HCT116 (cell line): ENCODE measurements around the gene MYDGF. TPM values are rescaled to one million over a fixed set of nuclear protein-coding genes. Genes with fewer than 3 reads are reported as not detected.

Source experiments
- ATAC-seq: fragments of 200-7000 bp; cut with Tn5 transposase; 2 replicates; pipeline ENCODE4 v1.9.1; 2020; ENCODE audit warnings: mild to moderate bottlenecking, moderate library complexity
- BruUV-seq: library from RNA; stranded (reverse); fragments of 400-500 nt; replicated peaks from 2 replicates; lab custom pipeline; 2021; lab: Mats Ljungman, UMichigan
- CTCF ChIA-PET: fragments of 300-600 bp; sonication (Branson Sonifier 250); formaldehyde crosslinking; loops from one replicate; lab custom pipeline; 2021; ENCODE audit warnings: antibody characterized with exemption; lab: Charles Lee
- POLR2A ChIA-PET: fragments of 300-600, 350-600 bp; sonication (Branson Sonifier 250); formaldehyde crosslinking; loops from one replicate; lab custom pipeline; 2021; ENCODE audit warnings: antibody characterized with exemption; lab: Charles Lee
- RAD21 ChIA-PET, 2 experiments: fragments of 300-600 bp; sonication (Branson Sonifier 250); formaldehyde crosslinking; loops; one replicate each; lab custom pipeline; 2023; ENCODE audit warnings: low total read pairs in 2 of 2; ENCODE audit not compliant: uncharacterized antibody in 2 of 2, unreplicated experiment in 2 of 2, low non-redundant PET in 1 of 2; lab: Charles Lee
- DNase-seq: peaks from one replicate; pipeline ENCODE4 v3.0.0-alpha.2; 2010; ENCODE audit warnings: low read depth, low spot score
- H2AFZ ChIP-seq: fragments of 200-600 bp; shearing (Covaris generic), sonication (generic); 2 replicates; pipeline ENCODE4 v1.6.1; 2017; ENCODE audit warnings: low read depth, mixed run types, mixed read lengths, antibody characterized with exemption, low read length; ENCODE audit not compliant: poor library complexity, severe bottlenecking
- H3K27ac ChIP-seq: 2 replicates; pipeline ENCODE4 v1.5.1; 2012; ENCODE audit warnings: low read depth, low read length
- H3K27me3 ChIP-seq: fragments of 200-600 bp; sonication (generic); 2 replicates; pipeline ENCODE4 v1.6.1; 2016; ENCODE audit warnings: mixed run types, low read length, mixed read lengths; ENCODE audit not compliant: insufficient read depth
- H3K36me3 ChIP-seq, 2 experiments: fragments of 200-500 bp in 1 of 2; fragments of 200-600 bp in 1 of 2; sonication (Bioruptor generic) in 1 of 2; sonication (generic) in 1 of 2; 2 replicates each; pipeline versions ENCODE4 v1.5.1 to v1.6.1; 2014 to 2016; ENCODE audit warnings: low read length in 2 of 2, inconsistent platforms in 1 of 2, mixed read lengths in 1 of 2, mixed run types in 1 of 2; ENCODE audit not compliant: insufficient read depth in 2 of 2, control insufficient read depth in 1 of 2
- H3K4me1 ChIP-seq, 2 experiments: fragments of 200-600 bp in 1 of 2; sonication (generic) in 1 of 2; 2 replicates each; pipeline versions ENCODE4 v1.5.1 to v1.6.1; 2012 to 2017; ENCODE audit warnings: low read length in 2 of 2, inconsistent platforms in 1 of 2, mild to moderate bottlenecking in 1 of 2, mixed read lengths in 1 of 2, mixed run types in 1 of 2, moderate library complexity in 1 of 2; ENCODE audit not compliant: insufficient read depth in 2 of 2, control insufficient read depth in 1 of 2
- H3K4me2 ChIP-seq: fragments of 200-600 bp; sonication (generic); 2 replicates; pipeline ENCODE4 v1.6.1; 2017; ENCODE audit warnings: mixed run types, low read length, mixed read lengths
- H3K4me3 ChIP-seq, 2 experiments: fragments of 200-600 bp in 1 of 2; sonication (generic) in 1 of 2; replicated peaks in 1 of 2; 2 replicates each; pipeline ENCODE4 v1.5.1; 2011 to 2016; ENCODE audit warnings: low read length in 2 of 2, control low read depth in 1 of 2, low read depth in 1 of 2, mild to moderate bottlenecking in 1 of 2, mixed read lengths in 1 of 2, mixed run types in 1 of 2
- H3K79me2 ChIP-seq: fragments of 200-600 bp; sonication (generic); 2 replicates; pipeline ENCODE4 v1.6.1; 2017; ENCODE audit warnings: mild to moderate bottlenecking, mixed run types, low read length, moderate library complexity, mixed read lengths; ENCODE audit not compliant: insufficient read depth
- H3K9ac ChIP-seq: fragments of 200-600 bp; sonication (generic); 2 replicates; pipeline ENCODE4 v1.6.1; 2016; ENCODE audit warnings: low read length, mixed read lengths
- H3K9me2 ChIP-seq: fragments of 200-600 bp; sonication (generic), shearing (Covaris generic); 2 replicates; pipeline ENCODE4 v1.6.1; 2017; ENCODE audit warnings: mixed run types, mild to moderate bottlenecking, moderate library complexity; ENCODE audit not compliant: insufficient read depth
- H3K9me3 ChIP-seq, 2 experiments: fragments of 200-500 bp in 1 of 2; fragments of 200-600 bp in 1 of 2; sonication (Bioruptor generic) in 1 of 2; sonication (generic) in 1 of 2; 2 replicates each; pipeline ENCODE4 v1.6.1; 2014 to 2017; ENCODE audit warnings: low read length in 2 of 2, mixed read lengths in 2 of 2, inconsistent platforms in 1 of 2, low read depth in 1 of 2, mild to moderate bottlenecking in 1 of 2, mixed run types in 1 of 2, moderate library complexity in 1 of 2; ENCODE audit not compliant: control insufficient read depth in 1 of 2, insufficient read depth in 1 of 2
- H4K20me1 ChIP-seq: fragments of 200-600 bp; sonication (generic), shearing (Covaris generic); 2 replicates; pipeline ENCODE4 v1.6.1; 2017; ENCODE audit warnings: mixed run types, mild to moderate bottlenecking, moderate library complexity; ENCODE audit not compliant: insufficient read depth
- CBX3 ChIP-seq: IDR thresholded peaks from 2 replicates; pipeline ENCODE4 v1.6.1; 2012; ENCODE audit warnings: low read depth
- CTCF ChIP-seq, 3 experiments: fragments of 200-600 bp in 1 of 3; sonication (generic) in 1 of 3; IDR thresholded peaks in 2 of 3; conservative IDR thresholded peaks in 1 of 3; 2 replicates each; pipeline ENCODE4 v1.5.1; 2012 to 2017; ENCODE audit warnings: low read depth in 2 of 3, low read length in 2 of 3, antibody characterized with exemption in 1 of 3, borderline replicate concordance in 1 of 3, control low read depth in 1 of 3, mild to moderate bottlenecking in 1 of 3, mixed read lengths in 1 of 3, mixed run types in 1 of 3, moderate library complexity in 1 of 3; ENCODE audit not compliant: insufficient read depth in 1 of 3
- ELF1 ChIP-seq: IDR thresholded peaks from 2 replicates; pipeline ENCODE4 v1.6.1; 2012; ENCODE audit warnings: low read depth, borderline replicate concordance
- FOSL1 ChIP-seq: IDR thresholded peaks from 2 replicates; pipeline ENCODE4 v1.6.1; 2012; ENCODE audit warnings: low read depth
- JUND ChIP-seq: IDR thresholded peaks from 2 replicates; pipeline ENCODE4 v1.6.1; 2012
- POLR2AphosphoS5 ChIP-seq: IDR thresholded peaks from 2 replicates; pipeline ENCODE4 v1.6.1; 2011; ENCODE audit warnings: mild to moderate bottlenecking, low read depth, low read length, moderate library complexity
- SP1 ChIP-seq: IDR thresholded peaks from 2 replicates; pipeline ENCODE4 v1.6.1; 2012; ENCODE audit warnings: low read depth
- SRF ChIP-seq: IDR thresholded peaks from 2 replicates; pipeline ENCODE4 v1.6.1; 2012; ENCODE audit warnings: low read depth
- TCF7L2 ChIP-seq: IDR thresholded peaks from 2 replicates; pipeline ENCODE4 v1.7.0; 2011; ENCODE audit warnings: borderline replicate concordance, inconsistent platforms; ENCODE audit not compliant: insufficient read depth, insufficient read length; ENCODE audit errors: extremely low read depth
- ZBTB33 ChIP-seq: IDR thresholded peaks from 2 replicates; pipeline ENCODE4 v1.6.1; 2011; ENCODE audit warnings: mild to moderate bottlenecking, low read length, moderate library complexity; ENCODE audit not compliant: insufficient replicate concordance; ENCODE audit errors: extremely low read depth
- ZFX ChIP-seq: fragments of 450-650 bp; IDR thresholded peaks from 2 replicates; pipeline ENCODE4 v1.6.1; 2017
- ZNF274 ChIP-seq: fragments of 200-500 bp; sonication (Bioruptor generic); IDR thresholded peaks from 2 replicates; pipeline ENCODE4 v1.6.1; 2014; ENCODE audit warnings: mild to moderate bottlenecking, low read depth, low read length, inconsistent platforms
- intact Hi-C: fragments of 100-400 bp; cut with micrococcal nuclease; formaldehyde crosslinking; loops from 2 replicates; pipeline ENCODE4 v1.10.0; 2022
- total RNA-seq: library from RNA; stranded (reverse); gene quantifications from one replicate; pipeline ENCODE4 v1.2.1, GENCODE V29; 2021; ENCODE audit not compliant: unreplicated experiment

MYDGF gene
- total RNA-seq, 1 experiment from 2014 or later = 110 TPM

- H3K9ac ChIP-seq = no peak overlapping the region
- intact Hi-C loops = no loop called here
- POLR2A ChIA-PET = no interaction called here
- no peaks in the 10 kb centered on the region for H4K20me1 ChIP-seq
- peaks cover 8 to 19% of the 10 kb centered on the region in 2 experiments for H3K4me1 ChIP-seq
- RAD21 ChIA-PET = no interaction called here
- H3K9me2 ChIP-seq = no peaks in the 10 kb centered on the region
- peaks cover 9% of the 10 kb centered on the region; the same call in 1 of the 2 replicates for H3K79me2 ChIP-seq
- no peak overlapping the region for H3K4me2 ChIP-seq
- H2AFZ ChIP-seq = no peak overlapping the region
- H3K9me3 ChIP-seq = no peaks in the 10 kb centered on the region
- no peak overlapping the region for H3K4me3 ChIP-seq
- CTCF ChIA-PET = no interaction called here
- DNase-seq (no peak), ATAC-seq (no peak)
- H3K36me3 ChIP-seq = peaks cover 4 to 52% of the 10 kb centered on the region in 2 experiments
- TF ChIP-seq ELF1 (no peak), SP1 (no peak), JUND (no peak), CBX3 (no peak), FOSL1 (no peak), ZBTB33 (no peak), SRF (no peak), TCF7L2 (no peak), ZNF274 (no peak), CTCF (IDR thresholded peaks at IDR 0.05 in 2 of 3, conservative IDR thresholded peaks at IDR 0.05 in 1 of 3; ENCODE audit: borderline replicate concordance in 1 of 3, insufficient read depth in 1 of 3, low read depth in 2 of 3, low read length in 2 of 3) (no peak), ZFX (no peak), POLR2AphosphoS5 (no peak)
- no TSS peak for BruUV-seq
- no peaks in the 10 kb centered on the region for H3K27me3 ChIP-seq
- H3K27ac ChIP-seq = no peak overlapping the region
Observed at GRCh38 chr19:4691373-4691772, 21.2 kb upstream of the MYDGF start.
